ENCODE results near the gene TACR2.

DNA sequence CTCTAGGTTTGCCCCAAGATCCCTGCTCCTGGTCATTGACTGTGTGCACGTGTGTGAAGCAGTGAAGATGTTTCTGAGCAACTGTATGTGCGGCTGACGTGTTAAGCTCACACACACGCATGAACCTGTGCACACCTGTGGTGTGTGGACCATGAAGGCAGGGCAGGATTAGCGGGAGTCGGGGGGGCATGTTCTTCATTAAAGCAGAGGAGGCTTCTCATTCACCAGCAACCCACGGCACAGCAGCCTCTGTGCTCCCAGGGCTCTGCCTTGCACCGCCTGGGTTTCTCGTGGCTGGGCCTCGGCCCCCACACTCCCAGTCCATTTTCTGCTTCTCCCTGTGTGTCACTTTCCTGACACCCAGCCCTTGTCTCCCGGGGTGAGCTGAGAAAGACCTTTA is 824 bp upstream of the TACR2 start:
- TF ChIP-seq, protein P1, sequence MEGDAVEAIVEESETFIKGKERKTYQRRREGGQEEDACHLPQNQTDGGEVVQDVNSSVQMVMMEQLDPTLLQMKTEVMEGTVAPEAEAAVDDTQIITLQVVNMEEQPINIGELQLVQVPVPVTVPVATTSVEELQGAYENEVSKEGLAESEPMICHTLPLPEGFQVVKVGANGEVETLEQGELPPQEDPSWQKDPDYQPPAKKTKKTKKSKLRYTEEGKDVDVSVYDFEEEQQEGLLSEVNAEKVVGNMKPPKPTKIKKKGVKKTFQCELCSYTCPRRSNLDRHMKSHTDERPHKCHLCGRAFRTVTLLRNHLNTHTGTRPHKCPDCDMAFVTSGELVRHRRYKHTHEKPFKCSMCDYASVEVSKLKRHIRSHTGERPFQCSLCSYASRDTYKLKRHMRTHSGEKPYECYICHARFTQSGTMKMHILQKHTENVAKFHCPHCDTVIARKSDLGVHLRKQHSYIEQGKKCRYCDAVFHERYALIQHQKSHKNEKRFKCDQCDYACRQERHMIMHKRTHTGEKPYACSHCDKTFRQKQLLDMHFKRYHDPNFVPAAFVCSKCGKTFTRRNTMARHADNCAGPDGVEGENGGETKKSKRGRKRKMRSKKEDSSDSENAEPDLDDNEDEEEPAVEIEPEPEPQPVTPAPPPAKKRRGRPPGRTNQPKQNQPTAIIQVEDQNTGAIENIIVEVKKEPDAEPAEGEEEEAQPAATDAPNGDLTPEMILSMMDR (IDR thresholded peaks at IDR 0.05): no peak
- TF ChIP-seq POLR2A (IDR thresholded peaks at IDR 0.05): no peak

All from testis (tissue), 2 donors.